GM12874 (cell line): Measurements from ENCODE around the gene FANCC.

Experiments used
- CTCF ChIP-seq: IDR thresholded peaks from 2 replicates; pipeline ENCODE4 v1.5.1; 2011; ENCODE audit warnings: low read depth, mild to moderate bottlenecking, control low read depth, low read length, moderate library complexity; ENCODE audit not compliant: insufficient read depth

Gene FANCC

GRCh38 chr9:95065224-95065623 lies 252.3 kb downstream of the FANCC start:
- TF ChIP-seq CTCF = no peak

- TF ChIP-seq CTCF = no peak
These were observed 254.2 kb downstream of the FANCC start for GRCh38 chr9:95063300-95063699.

- no peak for TF ChIP-seq CTCF
These were observed 254.9 kb downstream of the FANCC start for GRCh38 chr9:95062596-95063065.

GRCh38 chr9:95061916-95062595 lies 255.5 kb downstream of the FANCC start:
- TF ChIP-seq CTCF = no peak

- TF ChIP-seq CTCF = no peak
These were observed 256.6 kb downstream of the FANCC start for GRCh38 chr9:95060916-95061315.

GRCh38 chr9:95060234-95060633 lies 257.3 kb downstream of the FANCC start:
- TF ChIP-seq CTCF = no peak

- TF ChIP-seq CTCF = no peak
These were observed 258.6 kb downstream of the FANCC start for GRCh38 chr9:95058795-95059386.
